SK-N-MC (cell line): ENCODE measurements around the gene AACS.

Experiments used
- EZH2 ChIP-seq: fragments of 200-600 bp; sonication (generic); IDR thresholded peaks from one replicate; pipeline ENCODE4 v1.6.1; 2017; ENCODE audit warnings: antibody characterized with exemption
- POLR2AphosphoS5 ChIP-seq: IDR thresholded peaks from 2 replicates; pipeline ENCODE4 v1.6.1; 2012; ENCODE audit warnings: mild to moderate bottlenecking, low read depth, low read length, borderline replicate concordance

DNA sequence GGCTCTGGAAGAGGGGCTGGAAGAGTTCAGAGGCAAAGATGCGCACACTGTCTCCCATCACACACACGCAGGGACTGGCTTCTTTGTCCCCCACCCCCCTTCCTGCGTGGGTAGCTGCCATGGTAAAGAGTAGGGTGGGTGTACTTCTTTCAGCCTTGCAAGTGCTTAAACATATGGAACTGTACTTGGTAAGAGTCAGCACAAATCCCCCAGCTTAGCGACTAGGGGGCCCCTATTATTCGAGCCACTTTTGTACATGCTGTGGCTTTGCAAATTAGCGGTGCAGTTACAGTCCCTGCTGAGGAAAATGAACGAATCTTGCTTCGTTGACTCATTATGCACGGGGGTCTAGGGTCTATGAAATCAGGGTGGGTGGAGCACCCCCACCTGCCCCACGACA is 123.8 kb downstream of the AACS start:
- TF ChIP-seq EZH2 = no peak
- no peak for TF ChIP-seq POLR2AphosphoS5
